CD4-positive, CD25-positive, alpha-beta regulatory T cell (primary cell): ENCODE measurements around the gene PHF8. TPM values are rescaled to one million over a fixed set of nuclear protein-coding genes. Genes with fewer than 3 reads are reported as not detected.

Experiments used
- ATAC-seq, 2 donors: fragments of 150-1000 bp; cut with Tn5 transposase; one replicate each; pipeline ENCODE4 v1.10.0; 2021; ENCODE audit warnings: low read depth in 2 of 2, moderate number of reproducible peaks in 2 of 2, moderate library complexity in 1 of 2
- DNase-seq, 3 donors: peaks; one replicate each; pipeline versions ENCODE4 v3.0.0 to v3.0.0-alpha.2; 2012 to 2022; ENCODE audit warnings: mixed read lengths in 1 of 3
- H3K27ac ChIP-seq: one replicate; pipeline ENCODE4 v1.7.0; 2013; ENCODE audit warnings: mild to moderate bottlenecking, low read length; ENCODE audit not compliant: insufficient read depth, poor library complexity, severe bottlenecking
- H3K27me3 ChIP-seq: one replicate; pipeline ENCODE4 v1.7.0; 2013; ENCODE audit warnings: low read length; ENCODE audit not compliant: control insufficient read depth, insufficient read depth
- H3K36me3 ChIP-seq: one replicate; pipeline ENCODE4 v1.7.0; 2013; ENCODE audit warnings: mild to moderate bottlenecking, low read length, moderate library complexity; ENCODE audit not compliant: control insufficient read depth, insufficient read depth
- H3K4me1 ChIP-seq: 2 replicates; pipeline ENCODE4 v1.7.0; 2013; ENCODE audit warnings: mild to moderate bottlenecking, low read length; ENCODE audit not compliant: insufficient read depth, control insufficient read depth, poor library complexity, severe bottlenecking
- H3K4me3 ChIP-seq: one replicate; pipeline ENCODE4 v1.7.0; 2013; ENCODE audit warnings: low read depth, mild to moderate bottlenecking, low read length, moderate library complexity
- H3K9me3 ChIP-seq, 2 experiments: 1 replicate in 1 of 2; 2 replicates in 1 of 2; pipeline ENCODE4 v1.7.0; 2013; ENCODE audit warnings: low read length in 2 of 2, mild to moderate bottlenecking in 1 of 2, moderate library complexity in 1 of 2; ENCODE audit not compliant: control insufficient read depth in 2 of 2
- H3K27ac Mint-ChIP-seq, 3 donors: one replicate each; pipeline ENCODE4 v1.8.0; 2020 to 2022; ENCODE audit warnings: mild to moderate bottlenecking in 3 of 3, mixed read lengths in 3 of 3, moderate library complexity in 2 of 3
- H3K27me3 Mint-ChIP-seq: one replicate; pipeline ENCODE4 v1.8.0; 2022; ENCODE audit warnings: mild to moderate bottlenecking, mixed read lengths
- H3K36me3 Mint-ChIP-seq: one replicate; pipeline ENCODE4 v1.8.0; 2020; ENCODE audit warnings: mixed read lengths
- H3K4me1 Mint-ChIP-seq, 4 donors: one replicate each; pipeline ENCODE4 v1.8.0; 2020 to 2022; ENCODE audit warnings: mixed read lengths in 4 of 4, mild to moderate bottlenecking in 1 of 4
- H3K4me3 Mint-ChIP-seq, 4 donors: one replicate each; pipeline ENCODE4 v1.8.0; 2020 to 2022; ENCODE audit warnings: mild to moderate bottlenecking in 4 of 4, mixed read lengths in 4 of 4, moderate library complexity in 3 of 4
- H3K9me3 Mint-ChIP-seq, 7 donors: one replicate each; pipeline ENCODE4 v1.8.0; 2020 to 2022; ENCODE audit warnings: mixed read lengths in 7 of 7, mild to moderate bottlenecking in 3 of 7, moderate library complexity in 2 of 7
- polyA plus RNA-seq, 4 donors: library from polyadenylated mRNA; unstranded; fragments of 300-500 nt; fragmentation: Illumina TruSeq; gene quantifications; one replicate each; pipeline ENCODE4 v1.2.3, GENCODE V29; 2021
- total RNA-seq: library from RNA; stranded (reverse); gene quantifications from one replicate; pipeline ENCODE4 v1.2.3, GENCODE V29; 2022

PHF8 gene
- total and polyA plus RNA-seq, 5 donors from 2014 or later = 17.2 to 65.8 (median 20.0) TPM

GRCh38 chrX:54012830-54013500, 31.3 kb downstream of the PHF8 start:
- H3K27ac ChIP-seq = no peak overlapping the region
- DNase-seq = no peak
- Mint-ChIP-seq H3K4me1 (peaks cover 0 to 6% (median under 1%) of the 10 kb centered on the region in 4 donors), H3K27ac (no peak overlapping the region), H3K9me3 (no peaks in the 10 kb centered on the region), H3K4me3 (no peak overlapping the region), H3K27me3 (no peaks in the 10 kb centered on the region), H3K36me3 (peaks cover 34% of the 10 kb centered on the region)
- peaks cover 39% of the 10 kb centered on the region for H3K36me3 ChIP-seq
- no peaks in the 10 kb centered on the region for H3K4me1 ChIP-seq
- ATAC-seq = no peak
- H3K4me3 ChIP-seq = no peak overlapping the region
- H3K27me3 ChIP-seq = no peaks in the 10 kb centered on the region
- H3K9me3 ChIP-seq = no peaks in the 10 kb centered on the region

GRCh38 chrX:54007682-54008081, 36.6 kb downstream of the PHF8 start:
- Mint-ChIP-seq H3K4me1 (peaks cover 0 to 5% (median 2%) of the 10 kb centered on the region in 4 donors), H3K27ac (no peak overlapping the region), H3K4me3 (no peak overlapping the region), H3K27me3 (no peaks in the 10 kb centered on the region), H3K9me3 (peaks cover 0 to 2% (median 0%) of the 10 kb centered on the region in 7 donors), H3K36me3 (peaks cover 26% of the 10 kb centered on the region)
- Histone ChIP-seq H3K27me3 (no peaks in the 10 kb centered on the region), H3K4me1 (no peaks in the 10 kb centered on the region), H3K4me3 (no peak overlapping the region), H3K9me3 (no peaks in the 10 kb centered on the region), H3K36me3 (peaks cover 37% of the 10 kb centered on the region), H3K27ac (no peak overlapping the region)
- no peak for ATAC-seq
- DNase-seq = no peak

GRCh38 chrX:53997724-53998123, 46.5 kb downstream of the PHF8 start:
- no peaks in the 10 kb centered on the region for H3K9me3 ChIP-seq
- DNase-seq (no peak), ATAC-seq (no peak)
- H3K4me3 Mint-ChIP-seq = no peak overlapping the region
- no peaks in the 10 kb centered on the region for H3K27me3 Mint-ChIP-seq
- no peaks in the 10 kb centered on the region for H3K4me1 ChIP-seq
- H3K27me3 ChIP-seq = no peaks in the 10 kb centered on the region
- no peaks in the 10 kb centered on the region for H3K9me3 Mint-ChIP-seq
- peaks cover 17% of the 10 kb centered on the region for H3K36me3 Mint-ChIP-seq
- peaks cover 0 to 5% (median 0%) of the 10 kb centered on the region in 4 donors for H3K4me1 Mint-ChIP-seq
- peak overlapping the region in 1 of 3 donors; percentile 43 for H3K27ac Mint-ChIP-seq
- no peak overlapping the region for H3K4me3 ChIP-seq
- no peak overlapping the region for H3K27ac ChIP-seq
- peaks cover 71% of the 10 kb centered on the region for H3K36me3 ChIP-seq

- DNase-seq (no peak), ATAC-seq (no peak)
- H3K27ac Mint-ChIP-seq = no peak overlapping the region
- H3K4me1 ChIP-seq = no peaks in the 10 kb centered on the region
- H3K36me3 ChIP-seq = peaks cover 51% of the 10 kb centered on the region
- peaks cover 17% of the 10 kb centered on the region for H3K36me3 Mint-ChIP-seq
- H3K27ac ChIP-seq = no peak overlapping the region
- no peak overlapping the region for H3K4me3 Mint-ChIP-seq
- no peak overlapping the region for H3K4me3 ChIP-seq
- no peaks in the 10 kb centered on the region for H3K27me3 ChIP-seq
- no peaks in the 10 kb centered on the region for H3K4me1 Mint-ChIP-seq
- no peaks in the 10 kb centered on the region for H3K9me3 Mint-ChIP-seq
- no peaks in the 10 kb centered on the region for H3K9me3 ChIP-seq
- no peaks in the 10 kb centered on the region for H3K27me3 Mint-ChIP-seq
Observed at GRCh38 chrX:53992589-53992988, 51.7 kb downstream of the PHF8 start.

- H3K36me3 ChIP-seq = peaks cover 60% of the 10 kb centered on the region
- H3K27me3 ChIP-seq = no peaks in the 10 kb centered on the region
- no peaks in the 10 kb centered on the region for H3K4me1 ChIP-seq
- no peak for ATAC-seq
- Mint-ChIP-seq H3K27ac (no peak overlapping the region), H3K4me3 (no peak overlapping the region), H3K27me3 (no peaks in the 10 kb centered on the region), H3K4me1 (no peaks in the 10 kb centered on the region), H3K36me3 (peaks cover 16% of the 10 kb centered on the region), H3K9me3 (no peaks in the 10 kb centered on the region)
- H3K27ac ChIP-seq = no peak overlapping the region
- no peak overlapping the region for H3K4me3 ChIP-seq
- no peaks in the 10 kb centered on the region for H3K9me3 ChIP-seq
- no peak for DNase-seq
Observed at GRCh38 chrX:53990171-53990570, 54.1 kb downstream of the PHF8 start.

- no peak overlapping the region for H3K4me3 Mint-ChIP-seq
- Histone ChIP-seq H3K27ac (no peak overlapping the region), H3K36me3 (peaks cover 57% of the 10 kb centered on the region), H3K9me3 (no peaks in the 10 kb centered on the region), H3K4me3 (no peak overlapping the region), H3K4me1 (no peaks in the 10 kb centered on the region), H3K27me3 (no peaks in the 10 kb centered on the region)
- no peaks in the 10 kb centered on the region for H3K4me1 Mint-ChIP-seq
- no peak overlapping the region for H3K27ac Mint-ChIP-seq
- DNase-seq (no peak), ATAC-seq (no peak)
- no peaks in the 10 kb centered on the region for H3K27me3 Mint-ChIP-seq
- no peaks in the 10 kb centered on the region for H3K9me3 Mint-ChIP-seq
- peaks cover 19% of the 10 kb centered on the region for H3K36me3 Mint-ChIP-seq
Observed at GRCh38 chrX:53984895-53985294, 59.4 kb downstream of the PHF8 start.

- Histone ChIP-seq H3K4me1 (no peaks in the 10 kb centered on the region), H3K4me3 (no peak overlapping the region), H3K27me3 (no peaks in the 10 kb centered on the region), H3K9me3 (no peaks in the 10 kb centered on the region), H3K27ac (no peak overlapping the region), H3K36me3 (peaks cover 17% of the 10 kb centered on the region)
- H3K27ac Mint-ChIP-seq = no peak overlapping the region
- H3K4me3 Mint-ChIP-seq = no peak overlapping the region
- H3K27me3 Mint-ChIP-seq = no peaks in the 10 kb centered on the region
- peaks cover 0 to 10% (median 1%) of the 10 kb centered on the region in 4 donors for H3K4me1 Mint-ChIP-seq
- DNase-seq (no peak), ATAC-seq (no peak)
- H3K36me3 Mint-ChIP-seq = peaks cover 27% of the 10 kb centered on the region
- peaks cover 0 to 5% (median 0%) of the 10 kb centered on the region in 7 donors for H3K9me3 Mint-ChIP-seq
Observed at GRCh38 chrX:53974529-53974928, 69.7 kb downstream of the PHF8 start.

GRCh38 chrX:53969540-53969939, 74.7 kb downstream of the PHF8 start:
- Mint-ChIP-seq H3K27me3 (no peaks in the 10 kb centered on the region), H3K27ac (peak overlapping the region in 1 of 3 donors; percentile 12), H3K36me3 (peaks cover 42% of the 10 kb centered on the region), H3K9me3 (peaks cover 0 to 5% (median 2%) of the 10 kb centered on the region in 7 donors), H3K4me1 (peaks cover 0 to 10% (median 1%) of the 10 kb centered on the region in 4 donors), H3K4me3 (no peak overlapping the region)
- no peak overlapping the region for H3K27ac ChIP-seq
- no peak overlapping the region for H3K4me3 ChIP-seq
- no peak for ATAC-seq
- no peaks in the 10 kb centered on the region for H3K9me3 ChIP-seq
- peaks cover 10% of the 10 kb centered on the region for H3K36me3 ChIP-seq
- H3K27me3 ChIP-seq = no peaks in the 10 kb centered on the region
- no peak for DNase-seq
- H3K4me1 ChIP-seq = no peaks in the 10 kb centered on the region
